ENCODE data around the gene CALML5.

CALML5 gene

DNA sequence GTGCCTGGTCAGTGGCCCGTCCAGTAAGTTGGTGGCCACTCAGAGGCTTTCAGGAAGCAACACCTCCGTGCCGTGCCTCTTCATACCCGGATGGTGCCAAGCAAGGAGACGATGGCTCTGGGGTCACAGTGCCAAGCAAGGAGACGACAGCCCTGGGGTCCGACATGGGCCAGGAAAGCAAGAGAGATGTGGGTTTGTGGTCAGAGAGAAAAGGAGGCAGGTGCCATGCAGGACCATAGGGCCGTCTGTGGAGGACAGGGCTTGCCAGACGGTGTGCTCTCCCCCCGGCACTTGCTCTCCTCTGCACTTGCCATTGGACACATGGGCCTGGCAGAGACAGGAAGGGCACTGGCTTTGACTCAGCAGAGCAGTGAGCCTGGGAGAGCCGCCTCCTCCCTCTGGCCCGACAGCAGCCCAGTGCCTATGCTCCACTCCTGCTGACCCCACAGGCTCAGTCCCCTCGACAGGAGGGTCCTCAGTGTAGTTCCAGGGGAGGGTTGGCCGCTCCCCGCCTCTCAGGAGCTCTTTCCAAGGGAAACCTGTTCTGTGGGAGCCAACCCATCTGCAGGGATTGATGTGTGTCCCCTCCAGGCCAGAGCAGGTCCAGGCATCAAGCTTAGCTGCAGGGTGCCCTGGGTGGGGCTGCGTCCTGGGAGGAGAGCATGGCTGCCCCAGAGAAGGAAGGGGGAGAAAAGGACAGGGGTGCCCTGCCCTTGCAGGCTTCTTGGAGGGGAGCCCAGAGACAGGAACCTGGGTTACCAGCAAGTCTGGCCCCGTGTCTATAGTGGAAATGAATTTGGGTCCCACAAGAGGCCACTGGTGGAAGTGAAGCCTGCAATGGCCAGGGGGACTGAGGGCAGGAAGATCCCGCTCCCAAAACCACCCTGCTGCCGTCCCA, 7.6 kb upstream of the CALML5 start:
- no peaks in the 10 kb centered on the region for H3K9me3 ChIP-seq (ENCODE audit: control extremely low read depth in 1 of 5, control insufficient read depth in 4 of 5, insufficient read depth in 2 of 5, low read depth in 1 of 5, low read length in 4 of 5)
- H3K27me3 ChIP-seq (replicated peaks in 2 of 5; ENCODE audit: control insufficient read depth in 4 of 5, insufficient read depth in 5 of 5, low read length in 4 of 5) = peaks cover 0 to 4% (median 0%) of the 10 kb centered on the region in 5 experiments
- ChIA-PET CTCF (no interaction called here), POLR2A (no interaction called here)
- H3K27ac ChIP-seq (ENCODE audit: insufficient read depth in 1 of 2, low read depth in 1 of 2, low read length in 2 of 2, poor library complexity in 1 of 2, severe bottlenecking in 2 of 2) = no peak overlapping the region
- H3K4me3 ChIP-seq (ENCODE audit: control insufficient read depth in 1 of 7, extremely low read depth in 1 of 7, insufficient read depth in 4 of 7, low read depth in 2 of 7, low read length in 6 of 7) = no peak overlapping the region
- H3K36me3 ChIP-seq (ENCODE audit: control insufficient read depth in 4 of 4, insufficient read depth in 4 of 4, low read length in 3 of 4) = no peaks in the 10 kb centered on the region
- H3K4me1 ChIP-seq (ENCODE audit: control extremely low read depth in 1 of 4, control insufficient read depth in 4 of 4, insufficient read depth in 4 of 4, low read length in 3 of 4) = no peaks in the 10 kb centered on the region
- DNase-seq = no peak
- WGBS (ENCODE audit: insufficient coverage) = 93% methylated on average over 14 of the region's 19 CpGs

DNA sequence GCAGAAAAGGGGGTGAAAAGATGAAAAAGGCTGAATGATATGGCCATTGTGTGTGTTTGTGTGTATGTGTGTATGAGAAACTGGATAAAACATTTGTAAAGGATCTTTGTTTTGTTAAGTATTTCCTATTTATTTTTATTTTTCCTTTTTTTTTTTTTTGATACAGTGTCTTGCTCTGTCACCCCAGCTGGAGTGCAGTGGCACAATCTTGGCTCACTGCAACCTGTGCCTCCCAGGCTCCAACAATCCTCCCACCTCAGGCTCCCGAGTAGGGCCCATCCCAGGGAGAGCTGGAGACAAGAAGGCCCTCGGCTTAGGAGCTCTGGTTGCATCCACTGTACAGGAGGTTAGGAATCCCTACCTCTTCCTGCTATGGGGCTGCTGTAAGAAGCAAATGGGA, 6.9 kb upstream of the CALML5 start:
- Histone ChIP-seq H3K9me3 (ENCODE audit: control extremely low read depth in 1 of 5, control insufficient read depth in 4 of 5, insufficient read depth in 2 of 5, low read depth in 1 of 5, low read length in 4 of 5) (no peaks in the 10 kb centered on the region), H3K27me3 (replicated peaks in 2 of 5; ENCODE audit: control insufficient read depth in 4 of 5, insufficient read depth in 5 of 5, low read length in 4 of 5) (peaks cover 0 to 6% (median 0%) of the 10 kb centered on the region in 5 experiments), H3K27ac (ENCODE audit: insufficient read depth in 1 of 2, low read depth in 1 of 2, low read length in 2 of 2, poor library complexity in 1 of 2, severe bottlenecking in 2 of 2) (no peak overlapping the region), H3K4me1 (ENCODE audit: control extremely low read depth in 1 of 4, control insufficient read depth in 4 of 4, insufficient read depth in 4 of 4, low read length in 3 of 4) (no peaks in the 10 kb centered on the region), H3K36me3 (ENCODE audit: control insufficient read depth in 4 of 4, insufficient read depth in 4 of 4, low read length in 3 of 4) (no peaks in the 10 kb centered on the region), H3K4me3 (ENCODE audit: control insufficient read depth in 1 of 7, extremely low read depth in 1 of 7, insufficient read depth in 4 of 7, low read depth in 2 of 7, low read length in 6 of 7) (no peak overlapping the region)
- WGBS (ENCODE audit: insufficient coverage) = 100% methylated on average over 2 of the region's 2 CpGs
- no peak for DNase-seq
- ChIA-PET CTCF (interaction anchor here (1.5 kb wide), 1 partner anchor 11 kb away, joined by 5 read pairs; no protein-coding TSS in a partner anchor), POLR2A (interaction anchor here (0.7 kb wide), 1 partner anchor 43 kb away, joined by 3 read pairs; no protein-coding TSS in a partner anchor)

- ChIA-PET CTCF (no interaction called here), POLR2A (no interaction called here)
- H3K27ac ChIP-seq (ENCODE audit: insufficient read depth in 1 of 2, low read depth in 1 of 2, low read length in 2 of 2, poor library complexity in 1 of 2, severe bottlenecking in 2 of 2) = no peak overlapping the region
- WGBS (ENCODE audit: insufficient coverage) = 87% methylated on average over 12 of the region's 18 CpGs
- peak in 2 of 3 donors; percentile 13 to 28 for DNase-seq
- H3K4me1 ChIP-seq (ENCODE audit: control extremely low read depth in 1 of 4, control insufficient read depth in 4 of 4, insufficient read depth in 4 of 4, low read length in 3 of 4) = no peaks in the 10 kb centered on the region
- H3K27me3 ChIP-seq (replicated peaks in 2 of 5; ENCODE audit: control insufficient read depth in 4 of 5, insufficient read depth in 5 of 5, low read length in 4 of 5) = peaks cover 0 to 6% (median 0%) of the 10 kb centered on the region in 5 experiments
- H3K9me3 ChIP-seq (ENCODE audit: control extremely low read depth in 1 of 5, control insufficient read depth in 4 of 5, insufficient read depth in 2 of 5, low read depth in 1 of 5, low read length in 4 of 5) = no peaks in the 10 kb centered on the region
- no peaks in the 10 kb centered on the region for H3K36me3 ChIP-seq (ENCODE audit: control insufficient read depth in 4 of 4, insufficient read depth in 4 of 4, low read length in 3 of 4)
- no peak overlapping the region for H3K4me3 ChIP-seq (ENCODE audit: control insufficient read depth in 1 of 7, extremely low read depth in 1 of 7, insufficient read depth in 4 of 7, low read depth in 2 of 7, low read length in 6 of 7)
Measured at GRCh38 chr10:5504146-5505072, 5.0 kb upstream of the CALML5 start.

GRCh38 chr10:5503477-5503835, 4.1 kb upstream of the CALML5 start:
- POLR2A ChIA-PET = interaction anchor here (0.5 kb wide), 1 partner anchor 130 kb away, joined by 3 read pairs; no protein-coding TSS in a partner anchor
- no peak overlapping the region for H3K4me3 ChIP-seq (ENCODE audit: control insufficient read depth in 1 of 7, extremely low read depth in 1 of 7, insufficient read depth in 4 of 7, low read depth in 2 of 7, low read length in 6 of 7)
- H3K9me3 ChIP-seq (ENCODE audit: control extremely low read depth in 1 of 5, control insufficient read depth in 4 of 5, insufficient read depth in 2 of 5, low read depth in 1 of 5, low read length in 4 of 5) = no peaks in the 10 kb centered on the region
- WGBS (ENCODE audit: insufficient coverage) = no CpG with 5 or more reads among the region's 3 CpGs
- CTCF ChIA-PET = no interaction called here
- H3K36me3 ChIP-seq (ENCODE audit: control insufficient read depth in 4 of 4, insufficient read depth in 4 of 4, low read length in 3 of 4) = no peaks in the 10 kb centered on the region
- DNase-seq = no peak
- no peaks in the 10 kb centered on the region for H3K4me1 ChIP-seq (ENCODE audit: control extremely low read depth in 1 of 4, control insufficient read depth in 4 of 4, insufficient read depth in 4 of 4, low read length in 3 of 4)
- no peak overlapping the region for H3K27ac ChIP-seq (ENCODE audit: insufficient read depth in 1 of 2, low read depth in 1 of 2, low read length in 2 of 2, poor library complexity in 1 of 2, severe bottlenecking in 2 of 2)
- peaks cover 0 to 6% (median 0%) of the 10 kb centered on the region in 5 experiments for H3K27me3 ChIP-seq (replicated peaks in 2 of 5; ENCODE audit: control insufficient read depth in 4 of 5, insufficient read depth in 5 of 5, low read length in 4 of 5)

DNA sequence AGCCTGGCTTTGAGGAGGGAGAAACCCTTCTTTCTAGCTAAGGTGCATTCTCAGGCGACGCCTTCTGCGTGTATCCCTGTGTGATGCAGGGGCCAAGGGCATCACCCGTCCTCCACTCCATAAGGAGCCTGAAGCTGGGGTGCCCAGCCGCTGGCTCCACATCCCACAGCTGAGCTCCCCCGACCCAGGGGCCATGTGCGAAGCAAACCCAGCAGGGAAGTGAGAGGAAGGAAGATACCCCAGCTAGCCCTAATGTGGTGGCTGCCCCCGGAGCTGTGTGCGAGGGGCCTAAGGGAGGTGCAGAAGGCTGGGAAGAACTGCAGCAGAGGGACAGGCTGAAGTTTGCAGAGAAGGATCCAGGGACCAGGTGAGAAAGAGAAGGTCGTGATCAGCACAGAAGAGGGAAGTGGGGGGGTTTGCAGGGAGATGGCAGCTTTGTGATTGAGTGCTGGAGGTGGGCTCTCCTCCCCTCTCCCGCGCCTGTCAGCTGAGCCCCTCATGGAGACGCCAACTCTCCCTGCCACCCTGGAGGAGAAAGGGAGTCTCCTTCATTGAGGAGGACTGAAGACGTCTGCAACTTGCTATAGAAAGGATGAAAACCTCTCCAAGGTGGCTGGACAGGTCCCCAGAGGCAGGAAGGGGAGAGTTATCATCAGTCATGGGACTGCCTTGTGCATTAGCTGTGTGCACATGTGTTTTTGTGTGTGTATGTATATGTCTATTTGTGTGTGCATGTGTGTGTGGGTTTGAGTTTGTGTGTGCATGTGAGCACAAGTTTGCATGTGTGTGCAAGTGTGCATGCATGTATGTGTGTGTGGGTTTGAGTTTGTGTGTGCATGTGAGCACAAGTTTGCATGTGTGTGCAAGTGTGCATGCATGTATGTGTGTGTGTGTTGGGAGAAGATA, 3.5 kb upstream of the CALML5 start:
- ChIA-PET CTCF (no interaction called here), POLR2A (interaction anchor here (0.5 kb wide), 1 partner anchor 131 kb away, joined by 3 read pairs; no protein-coding TSS in a partner anchor)
- no peak for DNase-seq
- no peak overlapping the region for H3K27ac ChIP-seq (ENCODE audit: insufficient read depth in 1 of 2, low read depth in 1 of 2, low read length in 2 of 2, poor library complexity in 1 of 2, severe bottlenecking in 2 of 2)
- no peak overlapping the region for H3K4me3 ChIP-seq (ENCODE audit: control insufficient read depth in 1 of 7, extremely low read depth in 1 of 7, insufficient read depth in 4 of 7, low read depth in 2 of 7, low read length in 6 of 7)
- H3K9me3 ChIP-seq (ENCODE audit: control extremely low read depth in 1 of 5, control insufficient read depth in 4 of 5, insufficient read depth in 2 of 5, low read depth in 1 of 5, low read length in 4 of 5) = no peaks in the 10 kb centered on the region
- 74% methylated on average over 10 of the region's 14 CpGs for WGBS (ENCODE audit: insufficient coverage)
- peaks cover 0 to 6% (median 0%) of the 10 kb centered on the region in 5 experiments for H3K27me3 ChIP-seq (replicated peaks in 2 of 5; ENCODE audit: control insufficient read depth in 4 of 5, insufficient read depth in 5 of 5, low read length in 4 of 5)
- H3K36me3 ChIP-seq (ENCODE audit: control insufficient read depth in 4 of 4, insufficient read depth in 4 of 4, low read length in 3 of 4) = no peaks in the 10 kb centered on the region
- H3K4me1 ChIP-seq (ENCODE audit: control extremely low read depth in 1 of 4, control insufficient read depth in 4 of 4, insufficient read depth in 4 of 4, low read length in 3 of 4) = no peaks in the 10 kb centered on the region

- ChIA-PET CTCF (no interaction called here), POLR2A (no interaction called here)
- Histone ChIP-seq H3K27me3 (replicated peaks in 2 of 5; ENCODE audit: control insufficient read depth in 4 of 5, insufficient read depth in 5 of 5, low read length in 4 of 5) (peaks cover 0 to 6% (median 0%) of the 10 kb centered on the region in 5 experiments), H3K27ac (ENCODE audit: insufficient read depth in 1 of 2, low read depth in 1 of 2, low read length in 2 of 2, poor library complexity in 1 of 2, severe bottlenecking in 2 of 2) (no peak overlapping the region), H3K9me3 (ENCODE audit: control extremely low read depth in 1 of 5, control insufficient read depth in 4 of 5, insufficient read depth in 2 of 5, low read depth in 1 of 5, low read length in 4 of 5) (no peaks in the 10 kb centered on the region), H3K4me1 (ENCODE audit: control extremely low read depth in 1 of 4, control insufficient read depth in 4 of 4, insufficient read depth in 4 of 4, low read length in 3 of 4) (no peaks in the 10 kb centered on the region), H3K4me3 (ENCODE audit: control insufficient read depth in 1 of 7, extremely low read depth in 1 of 7, insufficient read depth in 4 of 7, low read depth in 2 of 7, low read length in 6 of 7) (no peak overlapping the region), H3K36me3 (ENCODE audit: control insufficient read depth in 4 of 4, insufficient read depth in 4 of 4, low read length in 3 of 4) (no peaks in the 10 kb centered on the region)
- WGBS (ENCODE audit: insufficient coverage) = 85% methylated on average over 10 of the region's 12 CpGs
- no peak for DNase-seq
Measured at GRCh38 chr10:5502061-5502521, 2.7 kb upstream of the CALML5 start.

Measured in common myeloid progenitor, CD34-positive (primary cell).